ENCODE results near the gene RPS6KA5.
"Not testable (repeated sequence)": the region's sequence is repeated elsewhere in the genome, so short reads cannot be mapped to it uniquely, and the experiment has no call there.

The RPS6KA5 gene

GRCh38 chr14:91027561-91027960, 32.9 kb downstream of the RPS6KA5 start:
- no peak for FAIRE-seq

GRCh38 chr14:91022622-91023028, 37.8 kb downstream of the RPS6KA5 start:
- FAIRE-seq, result not testable (repeated sequence)

- FAIRE-seq, result no peak
Measured at GRCh38 chr14:91021991-91022621, 38.3 kb downstream of the RPS6KA5 start.

GRCh38 chr14:91021115-91021514, 39.3 kb downstream of the RPS6KA5 start:
- no peak for FAIRE-seq

- no peak for FAIRE-seq
Measured at GRCh38 chr14:91019673-91020072, 40.8 kb downstream of the RPS6KA5 start.

GRCh38 chr14:91018481-91018880, 42.0 kb downstream of the RPS6KA5 start:
- no peak for FAIRE-seq

- no peak for FAIRE-seq
Measured at GRCh38 chr14:91016800-91017410, 43.5 kb downstream of the RPS6KA5 start.

GRCh38 chr14:91015435-91015834, 45.0 kb downstream of the RPS6KA5 start:
- no peak for FAIRE-seq

GRCh38 chr14:91012045-91012444, 48.4 kb downstream of the RPS6KA5 start:
- FAIRE-seq, result no peak

GRCh38 chr14:91010153-91010533, 50.3 kb downstream of the RPS6KA5 start:
- no peak for FAIRE-seq

GRCh38 chr14:91009501-91010152, 50.8 kb downstream of the RPS6KA5 start:
- peak; percentile 15 for FAIRE-seq

- FAIRE-seq, result no peak
Measured at GRCh38 chr14:91008759-91009409, 51.6 kb downstream of the RPS6KA5 start.

GRCh38 chr14:91005716-91006115, 54.7 kb downstream of the RPS6KA5 start:
- FAIRE-seq, result no peak

- FAIRE-seq, result no peak
Measured at GRCh38 chr14:91004987-91005386, 55.5 kb downstream of the RPS6KA5 start.

- FAIRE-seq, result no peak
Measured at GRCh38 chr14:90999299-90999698, 61.1 kb downstream of the RPS6KA5 start.

- FAIRE-seq, result no peak
Measured at GRCh38 chr14:90996967-90997366, 63.5 kb downstream of the RPS6KA5 start.

GRCh38 chr14:90995785-90996184, 64.7 kb downstream of the RPS6KA5 start:
- no peak for FAIRE-seq

GRCh38 chr14:90993792-90994191, 66.6 kb downstream of the RPS6KA5 start:
- no peak for FAIRE-seq

- FAIRE-seq, result no peak
Measured at GRCh38 chr14:90991690-90992443, 68.6 kb downstream of the RPS6KA5 start.

- FAIRE-seq, result no peak
Measured at GRCh38 chr14:90990141-90990540, 70.3 kb downstream of the RPS6KA5 start.

GRCh38 chr14:90987140-90987539, 73.3 kb downstream of the RPS6KA5 start:
- no peak for FAIRE-seq

GRCh38 chr14:90986510-90986909, 73.9 kb downstream of the RPS6KA5 start:
- FAIRE-seq, result no peak

Measured in endometrium (tissue), 2 donors.